HCT116 (cell line): ENCODE results near the gene CKAP2L. TPM values are rescaled to one million over a fixed set of nuclear protein-coding genes. Genes with fewer than 3 reads are reported as not detected.

Experiments
- ATAC-seq: fragments of 200-7000 bp; cut with Tn5 transposase; 2 replicates; pipeline ENCODE4 v1.9.1; 2020; ENCODE audit warnings: mild to moderate bottlenecking, moderate library complexity
- BruUV-seq: library from RNA; stranded (reverse); fragments of 400-500 nt; replicated peaks from 2 replicates; lab custom pipeline; 2021; lab: Mats Ljungman, UMichigan
- CTCF ChIA-PET: fragments of 300-600 bp; sonication (Branson Sonifier 250); formaldehyde crosslinking; loops from one replicate; lab custom pipeline; 2021; ENCODE audit warnings: antibody characterized with exemption; lab: Charles Lee
- POLR2A ChIA-PET: fragments of 300-600, 350-600 bp; sonication (Branson Sonifier 250); formaldehyde crosslinking; loops from one replicate; lab custom pipeline; 2021; ENCODE audit warnings: antibody characterized with exemption; lab: Charles Lee
- RAD21 ChIA-PET, 2 experiments: fragments of 300-600 bp; sonication (Branson Sonifier 250); formaldehyde crosslinking; loops; one replicate each; lab custom pipeline; 2023; ENCODE audit warnings: low total read pairs in 2 of 2; ENCODE audit not compliant: uncharacterized antibody in 2 of 2, unreplicated experiment in 2 of 2, low non-redundant PET in 1 of 2; lab: Charles Lee
- DNase-seq: peaks from one replicate; pipeline ENCODE4 v3.0.0-alpha.2; 2010; ENCODE audit warnings: low read depth, low spot score
- H2AFZ ChIP-seq: fragments of 200-600 bp; shearing (Covaris generic), sonication (generic); 2 replicates; pipeline ENCODE4 v1.6.1; 2017; ENCODE audit warnings: low read depth, mixed run types, mixed read lengths, antibody characterized with exemption, low read length; ENCODE audit not compliant: poor library complexity, severe bottlenecking
- H3K27ac ChIP-seq: 2 replicates; pipeline ENCODE4 v1.5.1; 2012; ENCODE audit warnings: low read depth, low read length
- H3K27me3 ChIP-seq: fragments of 200-600 bp; sonication (generic); 2 replicates; pipeline ENCODE4 v1.6.1; 2016; ENCODE audit warnings: mixed run types, low read length, mixed read lengths; ENCODE audit not compliant: insufficient read depth
- H3K36me3 ChIP-seq, 2 experiments: fragments of 200-500 bp in 1 of 2; fragments of 200-600 bp in 1 of 2; sonication (Bioruptor generic) in 1 of 2; sonication (generic) in 1 of 2; 2 replicates each; pipeline versions ENCODE4 v1.5.1 to v1.6.1; 2014 to 2016; ENCODE audit warnings: low read length in 2 of 2, inconsistent platforms in 1 of 2, mixed read lengths in 1 of 2, mixed run types in 1 of 2; ENCODE audit not compliant: insufficient read depth in 2 of 2, control insufficient read depth in 1 of 2
- H3K4me1 ChIP-seq, 2 experiments: fragments of 200-600 bp in 1 of 2; sonication (generic) in 1 of 2; 2 replicates each; pipeline versions ENCODE4 v1.5.1 to v1.6.1; 2012 to 2017; ENCODE audit warnings: low read length in 2 of 2, inconsistent platforms in 1 of 2, mild to moderate bottlenecking in 1 of 2, mixed read lengths in 1 of 2, mixed run types in 1 of 2, moderate library complexity in 1 of 2; ENCODE audit not compliant: insufficient read depth in 2 of 2, control insufficient read depth in 1 of 2
- H3K4me2 ChIP-seq: fragments of 200-600 bp; sonication (generic); 2 replicates; pipeline ENCODE4 v1.6.1; 2017; ENCODE audit warnings: mixed run types, low read length, mixed read lengths
- H3K4me3 ChIP-seq, 2 experiments: fragments of 200-600 bp in 1 of 2; sonication (generic) in 1 of 2; replicated peaks in 1 of 2; 2 replicates each; pipeline ENCODE4 v1.5.1; 2011 to 2016; ENCODE audit warnings: low read length in 2 of 2, control low read depth in 1 of 2, low read depth in 1 of 2, mild to moderate bottlenecking in 1 of 2, mixed read lengths in 1 of 2, mixed run types in 1 of 2
- H3K79me2 ChIP-seq: fragments of 200-600 bp; sonication (generic); 2 replicates; pipeline ENCODE4 v1.6.1; 2017; ENCODE audit warnings: mild to moderate bottlenecking, mixed run types, low read length, moderate library complexity, mixed read lengths; ENCODE audit not compliant: insufficient read depth
- H3K9ac ChIP-seq: fragments of 200-600 bp; sonication (generic); 2 replicates; pipeline ENCODE4 v1.6.1; 2016; ENCODE audit warnings: low read length, mixed read lengths
- H3K9me2 ChIP-seq: fragments of 200-600 bp; sonication (generic), shearing (Covaris generic); 2 replicates; pipeline ENCODE4 v1.6.1; 2017; ENCODE audit warnings: mixed run types, mild to moderate bottlenecking, moderate library complexity; ENCODE audit not compliant: insufficient read depth
- H3K9me3 ChIP-seq, 2 experiments: fragments of 200-500 bp in 1 of 2; fragments of 200-600 bp in 1 of 2; sonication (Bioruptor generic) in 1 of 2; sonication (generic) in 1 of 2; 2 replicates each; pipeline ENCODE4 v1.6.1; 2014 to 2017; ENCODE audit warnings: low read length in 2 of 2, mixed read lengths in 2 of 2, inconsistent platforms in 1 of 2, low read depth in 1 of 2, mild to moderate bottlenecking in 1 of 2, mixed run types in 1 of 2, moderate library complexity in 1 of 2; ENCODE audit not compliant: control insufficient read depth in 1 of 2, insufficient read depth in 1 of 2
- H4K20me1 ChIP-seq: fragments of 200-600 bp; sonication (generic), shearing (Covaris generic); 2 replicates; pipeline ENCODE4 v1.6.1; 2017; ENCODE audit warnings: mixed run types, mild to moderate bottlenecking, moderate library complexity; ENCODE audit not compliant: insufficient read depth
- EGR1 ChIP-seq: IDR thresholded peaks from 2 replicates; pipeline ENCODE4 v1.6.1; 2012; ENCODE audit warnings: low read depth
- ELF1 ChIP-seq: IDR thresholded peaks from 2 replicates; pipeline ENCODE4 v1.6.1; 2012; ENCODE audit warnings: low read depth, borderline replicate concordance
- EZH2 ChIP-seq: fragments of 200-600 bp; sonication (generic); IDR thresholded peaks from 2 replicates; pipeline ENCODE4 v1.6.1; 2017; ENCODE audit warnings: antibody characterized with exemption, mixed run types
- EZH2phosphoT487 ChIP-seq: fragments of 200-600 bp; IDR thresholded peaks from 2 replicates; pipeline ENCODE4 v1.6.1; 2018; ENCODE audit warnings: antibody characterized with exemption, borderline replicate concordance
- FOSL1 ChIP-seq: IDR thresholded peaks from 2 replicates; pipeline ENCODE4 v1.6.1; 2012; ENCODE audit warnings: low read depth
- JUND ChIP-seq: IDR thresholded peaks from 2 replicates; pipeline ENCODE4 v1.6.1; 2012
- MAX ChIP-seq: IDR thresholded peaks from 2 replicates; pipeline ENCODE4 v1.6.1; 2012
- POLR2A ChIP-seq: IDR thresholded peaks from 2 replicates; pipeline ENCODE4 v1.7.0; 2011; ENCODE audit warnings: borderline replicate concordance; ENCODE audit not compliant: insufficient read depth, insufficient read length; ENCODE audit errors: extremely low read depth
- POLR2AphosphoS5 ChIP-seq: IDR thresholded peaks from 2 replicates; pipeline ENCODE4 v1.6.1; 2011; ENCODE audit warnings: mild to moderate bottlenecking, low read depth, low read length, moderate library complexity
- RAD21 ChIP-seq: IDR thresholded peaks from 2 replicates; pipeline ENCODE4 v1.6.1; 2012; ENCODE audit warnings: low read depth, mild to moderate bottlenecking
- SIN3A ChIP-seq: IDR thresholded peaks from 2 replicates; pipeline ENCODE4 v1.6.1; 2012; ENCODE audit warnings: low read depth
- SP1 ChIP-seq: IDR thresholded peaks from 2 replicates; pipeline ENCODE4 v1.6.1; 2012; ENCODE audit warnings: low read depth
- YY1 ChIP-seq: IDR thresholded peaks from 2 replicates; pipeline ENCODE4 v1.6.1; 2011; ENCODE audit warnings: low read length, low read depth, moderate library complexity, mild to moderate bottlenecking; ENCODE audit not compliant: insufficient replicate concordance; ENCODE audit errors: extremely low read depth
- intact Hi-C: fragments of 100-400 bp; cut with micrococcal nuclease; formaldehyde crosslinking; loops from 2 replicates; pipeline ENCODE4 v1.10.0; 2022
- total RNA-seq: library from RNA; stranded (reverse); gene quantifications from one replicate; pipeline ENCODE4 v1.2.1, GENCODE V29; 2021; ENCODE audit not compliant: unreplicated experiment
- TF ChIP-seq, protein P1 (sequence below): IDR thresholded peaks from 2 replicates; pipeline ENCODE4 v1.6.1; 2012; ENCODE audit warnings: low read depth
- TF ChIP-seq, protein P2 (sequence below): IDR thresholded peaks from 2 replicates; pipeline ENCODE4 v1.6.1; 2011; ENCODE audit warnings: mild to moderate bottlenecking, low read length, moderate library complexity; ENCODE audit not compliant: insufficient replicate concordance; ENCODE audit errors: extremely low read depth
- TF ChIP-seq, protein P3 (sequence below): IDR thresholded peaks from 2 replicates; pipeline ENCODE4 v1.6.1; 2012

CKAP2L gene
- total RNA-seq, 1 experiment from 2014 or later = 27.5 TPM

DNA sequence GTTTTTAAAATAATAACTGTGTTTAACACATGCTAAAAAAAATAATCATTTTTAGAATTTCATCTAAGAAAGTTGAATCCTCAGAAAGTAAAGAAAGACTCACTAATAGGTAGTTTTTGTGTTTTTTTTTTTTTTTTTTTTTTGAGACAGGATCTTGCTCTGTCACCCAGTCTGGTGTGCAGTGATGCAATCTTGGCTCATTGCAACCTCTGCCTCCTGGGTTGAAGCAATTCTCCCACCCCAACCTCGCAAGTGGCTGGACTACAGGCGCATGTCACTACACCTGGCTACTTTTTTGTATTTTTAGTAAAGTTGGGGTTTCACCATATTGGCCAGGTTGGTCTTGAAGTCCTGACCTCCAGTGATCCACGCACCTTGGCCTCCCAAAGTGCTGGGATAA lies 7.1 kb downstream of the CKAP2L start:
- BruUV-seq = no TSS peak
- no peaks in the 10 kb centered on the region for H3K4me1 ChIP-seq
- no peaks in the 10 kb centered on the region for H3K9me2 ChIP-seq
- DNase-seq = no peak
- TF ChIP-seq SIN3A = no peak
- TF ChIP-seq SP1 = no peak
- TF ChIP-seq, all 23 proteins: peak for 0
- ChIA-PET RAD21 (no interaction called here), CTCF (no interaction called here), POLR2A (no interaction called here)
- Histone ChIP-seq H3K9ac (no peak overlapping the region), H3K4me3 (no peak overlapping the region), H3K36me3 (peaks cover 26 to 66% of the 10 kb centered on the region in 2 experiments), H4K20me1 (no peaks in the 10 kb centered on the region; the same call in 1 of the 2 replicates), H3K4me2 (no peak overlapping the region), H3K79me2 (peaks cover 30% of the 10 kb centered on the region), H3K9me3 (no peaks in the 10 kb centered on the region), H2AFZ (no peak overlapping the region), H3K27me3 (no peaks in the 10 kb centered on the region), H3K27ac (no peak overlapping the region)
- ATAC-seq = no peak
- intact Hi-C loops = no loop called here

DNA sequence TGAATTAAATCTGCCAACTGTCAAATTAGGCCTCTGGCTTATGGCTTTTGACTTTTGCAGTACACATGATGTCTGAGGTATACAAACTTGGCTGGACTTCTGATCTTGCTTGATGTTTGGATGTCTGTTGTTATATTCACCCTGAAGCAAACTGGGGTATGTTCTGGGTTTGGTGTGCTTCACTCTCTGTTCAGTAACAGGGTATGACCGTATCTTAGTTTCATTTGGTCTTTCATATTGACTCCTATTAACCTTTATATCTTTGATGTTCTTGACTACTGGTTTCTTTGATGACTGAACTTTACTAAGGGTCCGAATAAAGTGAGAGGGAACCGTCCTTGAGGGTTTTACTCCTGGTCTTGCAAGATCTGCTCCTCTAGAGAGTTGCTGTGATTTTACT lies 8.2 kb downstream of the CKAP2L start:
- DNase-seq (no peak), ATAC-seq (no peak)
- peaks cover 27 to 65% of the 10 kb centered on the region in 2 experiments for H3K36me3 ChIP-seq
- POLR2A ChIA-PET = no interaction called here
- TF ChIP-seq SIN3A (no peak), EZH2 (no peak), POLR2A (no peak), EZH2phosphoT487 (no peak), RAD21 (no peak), MAX (no peak), POLR2AphosphoS5 (no peak), FOSL1 (no peak), YY1 (no peak), ELF1 (no peak), JUND (no peak), EGR1 (no peak)
- TF ChIP-seq, protein P1, sequence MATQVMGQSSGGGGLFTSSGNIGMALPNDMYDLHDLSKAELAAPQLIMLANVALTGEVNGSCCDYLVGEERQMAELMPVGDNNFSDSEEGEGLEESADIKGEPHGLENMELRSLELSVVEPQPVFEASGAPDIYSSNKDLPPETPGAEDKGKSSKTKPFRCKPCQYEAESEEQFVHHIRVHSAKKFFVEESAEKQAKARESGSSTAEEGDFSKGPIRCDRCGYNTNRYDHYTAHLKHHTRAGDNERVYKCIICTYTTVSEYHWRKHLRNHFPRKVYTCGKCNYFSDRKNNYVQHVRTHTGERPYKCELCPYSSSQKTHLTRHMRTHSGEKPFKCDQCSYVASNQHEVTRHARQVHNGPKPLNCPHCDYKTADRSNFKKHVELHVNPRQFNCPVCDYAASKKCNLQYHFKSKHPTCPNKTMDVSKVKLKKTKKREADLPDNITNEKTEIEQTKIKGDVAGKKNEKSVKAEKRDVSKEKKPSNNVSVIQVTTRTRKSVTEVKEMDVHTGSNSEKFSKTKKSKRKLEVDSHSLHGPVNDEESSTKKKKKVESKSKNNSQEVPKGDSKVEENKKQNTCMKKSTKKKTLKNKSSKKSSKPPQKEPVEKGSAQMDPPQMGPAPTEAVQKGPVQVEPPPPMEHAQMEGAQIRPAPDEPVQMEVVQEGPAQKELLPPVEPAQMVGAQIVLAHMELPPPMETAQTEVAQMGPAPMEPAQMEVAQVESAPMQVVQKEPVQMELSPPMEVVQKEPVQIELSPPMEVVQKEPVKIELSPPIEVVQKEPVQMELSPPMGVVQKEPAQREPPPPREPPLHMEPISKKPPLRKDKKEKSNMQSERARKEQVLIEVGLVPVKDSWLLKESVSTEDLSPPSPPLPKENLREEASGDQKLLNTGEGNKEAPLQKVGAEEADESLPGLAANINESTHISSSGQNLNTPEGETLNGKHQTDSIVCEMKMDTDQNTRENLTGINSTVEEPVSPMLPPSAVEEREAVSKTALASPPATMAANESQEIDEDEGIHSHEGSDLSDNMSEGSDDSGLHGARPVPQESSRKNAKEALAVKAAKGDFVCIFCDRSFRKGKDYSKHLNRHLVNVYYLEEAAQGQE = no peak
- TF ChIP-seq, protein P2, sequence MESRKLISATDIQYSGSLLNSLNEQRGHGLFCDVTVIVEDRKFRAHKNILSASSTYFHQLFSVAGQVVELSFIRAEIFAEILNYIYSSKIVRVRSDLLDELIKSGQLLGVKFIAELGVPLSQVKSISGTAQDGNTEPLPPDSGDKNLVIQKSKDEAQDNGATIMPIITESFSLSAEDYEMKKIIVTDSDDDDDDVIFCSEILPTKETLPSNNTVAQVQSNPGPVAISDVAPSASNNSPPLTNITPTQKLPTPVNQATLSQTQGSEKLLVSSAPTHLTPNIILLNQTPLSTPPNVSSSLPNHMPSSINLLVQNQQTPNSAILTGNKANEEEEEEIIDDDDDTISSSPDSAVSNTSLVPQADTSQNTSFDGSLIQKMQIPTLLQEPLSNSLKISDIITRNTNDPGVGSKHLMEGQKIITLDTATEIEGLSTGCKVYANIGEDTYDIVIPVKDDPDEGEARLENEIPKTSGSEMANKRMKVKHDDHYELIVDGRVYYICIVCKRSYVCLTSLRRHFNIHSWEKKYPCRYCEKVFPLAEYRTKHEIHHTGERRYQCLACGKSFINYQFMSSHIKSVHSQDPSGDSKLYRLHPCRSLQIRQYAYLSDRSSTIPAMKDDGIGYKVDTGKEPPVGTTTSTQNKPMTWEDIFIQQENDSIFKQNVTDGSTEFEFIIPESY = no peak
- TF ChIP-seq, protein P3, sequence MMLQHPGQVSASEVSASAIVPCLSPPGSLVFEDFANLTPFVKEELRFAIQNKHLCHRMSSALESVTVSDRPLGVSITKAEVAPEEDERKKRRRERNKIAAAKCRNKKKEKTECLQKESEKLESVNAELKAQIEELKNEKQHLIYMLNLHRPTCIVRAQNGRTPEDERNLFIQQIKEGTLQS = no peak
- TF ChIP-seq, all 23 proteins: peak for 0
- ChIA-PET CTCF (interaction anchor here (1.2 kb wide), 1 partner anchor 14 kb away, joined by 3 read pairs; no protein-coding TSS in a partner anchor), RAD21 (no interaction called here)
- no peak overlapping the region for H3K4me3 ChIP-seq
- intact Hi-C loops = no loop called here
- BruUV-seq = no TSS peak
- no peak overlapping the region for H3K4me2 ChIP-seq
- no peaks in the 10 kb centered on the region for H4K20me1 ChIP-seq
- H3K27ac ChIP-seq = no peak overlapping the region
- H3K9me2 ChIP-seq = no peaks in the 10 kb centered on the region
- no peaks in the 10 kb centered on the region for H3K27me3 ChIP-seq
- H3K9ac ChIP-seq = no peak overlapping the region
- no peak overlapping the region for H2AFZ ChIP-seq
- no peaks in the 10 kb centered on the region for H3K4me1 ChIP-seq
- peaks cover 20% of the 10 kb centered on the region for H3K79me2 ChIP-seq
- H3K9me3 ChIP-seq = no peaks in the 10 kb centered on the region
